Ishikawa (cell line): ENCODE results near the gene ZC3H12D.

Experiments
- CEBPB ChIP-seq: IDR thresholded peaks from 2 replicates; pipeline ENCODE4 v1.6.1; 2012
- CREB1 ChIP-seq: IDR thresholded peaks from 2 replicates; pipeline ENCODE4 v1.6.1; 2012; ENCODE audit warnings: low read depth
- EGR1 ChIP-seq: IDR thresholded peaks from 2 replicates; pipeline ENCODE4 v1.6.1; 2012
- EP300 ChIP-seq: IDR thresholded peaks from 2 replicates; pipeline ENCODE4 v1.6.1; 2012; ENCODE audit warnings: borderline replicate concordance
- FOXM1 ChIP-seq: IDR thresholded peaks from 2 replicates; pipeline ENCODE4 v1.6.1; 2012; ENCODE audit warnings: low read depth, borderline replicate concordance
- MAX ChIP-seq: IDR thresholded peaks from 2 replicates; pipeline ENCODE4 v1.6.1; 2012
- NFIC ChIP-seq: IDR thresholded peaks from 2 replicates; pipeline ENCODE4 v1.6.1; 2012
- RAD21 ChIP-seq: IDR thresholded peaks from 2 replicates; pipeline ENCODE4 v1.6.1; 2012; ENCODE audit warnings: low read depth
- REST ChIP-seq: IDR thresholded peaks from 2 replicates; pipeline ENCODE4 v1.6.1; 2012; ENCODE audit warnings: low read depth, mild to moderate bottlenecking
- TAF1 ChIP-seq: IDR thresholded peaks from 2 replicates; pipeline ENCODE4 v1.6.1; 2012; ENCODE audit warnings: low read depth, mild to moderate bottlenecking
- TCF12 ChIP-seq: IDR thresholded peaks from 2 replicates; pipeline ENCODE4 v1.6.1; 2012; ENCODE audit warnings: low read depth
- TEAD4 ChIP-seq: IDR thresholded peaks from 2 replicates; pipeline ENCODE4 v1.6.1; 2012
- USF1 ChIP-seq: IDR thresholded peaks from 2 replicates; pipeline ENCODE4 v1.6.1; 2012
- YY1 ChIP-seq: IDR thresholded peaks from 2 replicates; pipeline ENCODE4 v1.6.1; 2012; ENCODE audit warnings: low read depth
- ZBTB7A ChIP-seq: IDR thresholded peaks from 2 replicates; pipeline ENCODE4 v1.6.1; 2012; ENCODE audit warnings: low read depth

ZC3H12D gene

GRCh38 chr6:149435919-149436586 lies 48.8 kb downstream of the ZC3H12D start:
- TF ChIP-seq EGR1: no peak
- no peak for TF ChIP-seq CREB1
- no peak for TF ChIP-seq TAF1
- TF ChIP-seq CEBPB: no peak
- no peak for TF ChIP-seq EP300

GRCh38 chr6:149433881-149434280 lies 50.9 kb downstream of the ZC3H12D start:
- no peak for TF ChIP-seq CEBPB
- TF ChIP-seq REST: no peak
- TF ChIP-seq CREB1: no peak
- TF ChIP-seq NFIC: no peak
- no peak for TF ChIP-seq TAF1
- no peak for TF ChIP-seq RAD21
- TF ChIP-seq YY1: no peak
- no peak for TF ChIP-seq EP300
- no peak for TF ChIP-seq MAX
- TF ChIP-seq TEAD4: no peak
- TF ChIP-seq FOXM1: no peak
- TF ChIP-seq TCF12: no peak
- no peak for TF ChIP-seq ZBTB7A

- TF ChIP-seq ZBTB7A (no peak), TCF12 (no peak), MAX (no peak), RAD21 (no peak), YY1 (no peak), CREB1 (no peak), TAF1 (no peak), TEAD4 (no peak), FOXM1 (no peak), CEBPB (no peak), REST (no peak)
Observed at GRCh38 chr6:149433405-149433804, 51.4 kb downstream of the ZC3H12D start.

- no peak for TF ChIP-seq USF1
- no peak for TF ChIP-seq TEAD4
- no peak for TF ChIP-seq MAX
- TF ChIP-seq RAD21: peak; percentile 99
- no peak for TF ChIP-seq EP300
Observed at GRCh38 chr6:149431905-149432775, 52.7 kb downstream of the ZC3H12D start.

- no peak for TF ChIP-seq TCF12
- TF ChIP-seq USF1: no peak
- TF ChIP-seq EP300: no peak
- TF ChIP-seq YY1: no peak
- TF ChIP-seq EGR1: no peak
- TF ChIP-seq CEBPB: no peak
- TF ChIP-seq CREB1: no peak
- no peak for TF ChIP-seq REST
- no peak for TF ChIP-seq TAF1
- TF ChIP-seq MAX: no peak
- TF ChIP-seq TEAD4: no peak
- no peak for TF ChIP-seq FOXM1
- no peak for TF ChIP-seq RAD21
- no peak for TF ChIP-seq NFIC
- no peak for TF ChIP-seq ZBTB7A
Observed at GRCh38 chr6:149429427-149430360, 55.1 kb downstream of the ZC3H12D start.
